B cell (primary cell): ENCODE data around the gene HMOX2. TPM values are rescaled to one million over a fixed set of nuclear protein-coding genes. Genes with fewer than 3 reads are reported as not detected.
A peak's percentile ranks its signal among the peaks of the same experiment; 100 is the strongest.

Experiments used
- ATAC-seq: fragments of 200-7000 bp; cut with Tn5 transposase; one replicate; pipeline ENCODE4 v1.10.0; 2021; ENCODE audit warnings: low read depth, mild to moderate bottlenecking, moderate number of reproducible peaks, moderate library complexity
- CTCF ChIA-PET: fragments of 350-600 bp; sonication (Branson Sonifier 250); formaldehyde crosslinking; loops from one replicate; lab custom pipeline; 2021; ENCODE audit warnings: antibody characterized with exemption, inconsistent platforms; lab: Charles Lee
- POLR2A ChIA-PET: fragments of 350-600 bp; sonication (Branson Sonifier 250); formaldehyde crosslinking; loops from one replicate; lab custom pipeline; 2021; ENCODE audit warnings: antibody characterized with exemption; lab: Charles Lee
- DNase-seq: peaks from one replicate; pipeline ENCODE4 v3.0.0; 2013
- H2AFZ ChIP-seq: 2 replicates; pipeline ENCODE4 v1.6.1; 2012; ENCODE audit warnings: mild to moderate bottlenecking, low read depth, low read length; ENCODE audit not compliant: insufficient read depth, poor library complexity, severe bottlenecking
- H3K27ac ChIP-seq, 2 donors: 1 replicate in 1 of 2; 2 replicates in 1 of 2; pipeline ENCODE4 v1.5.1; 2012 to 2013; ENCODE audit warnings: low read length in 2 of 2, mild to moderate bottlenecking in 2 of 2, moderate library complexity in 1 of 2
- H3K27me3 ChIP-seq, 4 experiments: fragments of 200-600 bp in 1 of 4; sonication (generic) in 1 of 4; replicated peaks in 1 of 4; 1 replicate in 2 of 4; 2 replicates in 2 of 4; pipeline versions ENCODE4 v1.6.1 to v1.7.0; 2013 to 2016; ENCODE audit warnings: low read length in 3 of 4, mild to moderate bottlenecking in 2 of 4, mixed read lengths in 1 of 4, moderate library complexity in 1 of 4; ENCODE audit not compliant: insufficient read depth in 4 of 4, control insufficient read depth in 3 of 4; ENCODE audit errors: control extremely low read depth in 1 of 4
- H3K36me3 ChIP-seq, 2 experiments: replicated peaks in 1 of 2; 1 replicate in 1 of 2; 2 replicates in 1 of 2; pipeline versions ENCODE4 v1.6.1 to v1.7.1; 2013; ENCODE audit warnings: low read length in 1 of 2; ENCODE audit not compliant: insufficient read depth in 2 of 2, control insufficient read depth in 1 of 2; ENCODE audit errors: control extremely low read depth in 1 of 2, extremely low read depth in 1 of 2
- H3K4me1 ChIP-seq, 2 donors: fragments of 200-600 bp in 1 of 2; sonication (generic) in 1 of 2; 1 replicate in 1 of 2; 2 replicates in 1 of 2; pipeline versions ENCODE4 v1.5.1 to v1.6.1; 2013 to 2017; ENCODE audit warnings: low read length in 2 of 2; ENCODE audit not compliant: control insufficient read depth in 2 of 2, insufficient read depth in 2 of 2
- H3K4me2 ChIP-seq: replicated peaks from 2 replicates; pipeline ENCODE3; 2012; ENCODE audit warnings: mild to moderate bottlenecking, low read depth, low read length; ENCODE audit not compliant: poor library complexity, severe bottlenecking
- H3K4me3 ChIP-seq, 5 experiments: fragments of 200-600 bp in 1 of 5; sonication (generic) in 1 of 5; 1 replicate in 3 of 5; 2 replicates in 2 of 5; pipeline versions ENCODE4 v1.5.1 to v1.7.0; 2011 to 2016; ENCODE audit warnings: low read length in 4 of 5, mild to moderate bottlenecking in 4 of 5, low read depth in 2 of 5, control low read depth in 1 of 5, moderate library complexity in 1 of 5; ENCODE audit not compliant: insufficient read depth in 1 of 5; ENCODE audit errors: control extremely low read depth in 1 of 5, extremely low read depth in 1 of 5
- H3K79me2 ChIP-seq: fragments of 200-600 bp; sonication (generic); one replicate; pipeline ENCODE4 v1.6.0; 2016; ENCODE audit warnings: low read length; ENCODE audit not compliant: control insufficient read depth, insufficient read depth
- H3K9ac ChIP-seq: fragments of 200-600 bp; sonication (generic); 2 replicates; pipeline ENCODE4 v1.6.1; 2017; ENCODE audit warnings: mild to moderate bottlenecking, low read length, moderate library complexity
- H3K9me3 ChIP-seq, 3 donors: one replicate each; pipeline versions ENCODE4 v1.6.1 to v1.7.1; 2013; ENCODE audit warnings: low read length in 2 of 3; ENCODE audit not compliant: control insufficient read depth in 2 of 3, insufficient read depth in 1 of 3; ENCODE audit errors: control extremely low read depth in 1 of 3
- H4K20me1 ChIP-seq: 2 replicates; pipeline ENCODE4 v1.6.0; 2012; ENCODE audit warnings: mild to moderate bottlenecking, low read length; ENCODE audit not compliant: insufficient read depth, control insufficient read depth, poor library complexity, severe bottlenecking
- H3K27ac Mint-ChIP-seq: one replicate; pipeline ENCODE4 v1.8.0; 2021; ENCODE audit warnings: mixed read lengths
- H3K27me3 Mint-ChIP-seq: one replicate; pipeline ENCODE4 v1.8.0; 2021; ENCODE audit warnings: mixed read lengths
- H3K4me1 Mint-ChIP-seq: one replicate; pipeline ENCODE4 v1.8.0; 2021; ENCODE audit warnings: mixed read lengths
- H3K4me3 Mint-ChIP-seq: one replicate; pipeline ENCODE4 v1.8.0; 2021; ENCODE audit warnings: mixed read lengths
- H3K9me3 Mint-ChIP-seq: one replicate; pipeline ENCODE4 v1.8.0; 2022; ENCODE audit warnings: mixed read lengths; ENCODE audit not compliant: insufficient read depth
- EZH2 ChIP-seq: IDR thresholded peaks from 2 replicates; pipeline ENCODE4 v1.6.1; 2012; ENCODE audit warnings: borderline replicate concordance, low read depth, mild to moderate bottlenecking, moderate library complexity, low read length; ENCODE audit not compliant: insufficient read depth, poor library complexity, severe bottlenecking
- WGBS: methylation state at CpG from one replicate; pipeline ENCODE4 v1.1.5; 2013; ENCODE audit warnings: missing lambda C conversion rate; ENCODE audit not compliant: insufficient coverage; 5-methylcytosine and 5-hydroxymethylcytosine counted together
- intact Hi-C: fragments of 100-400 bp; cut with micrococcal nuclease; formaldehyde crosslinking; loops from one replicate; pipeline ENCODE4 v1.10.0; 2022
- polyA minus RNA-seq: library from RNA; depleted of rRNA, polyadenylated mRNA; stranded (reverse); fragments of >200 nt; gene quantifications from 2 replicates; pipeline ENCODE4 v1.2.3, GENCODE V29; 2012
- polyA plus RNA-seq: library from polyadenylated mRNA; depleted of rRNA; stranded (reverse); fragments of >200 nt; gene quantifications from 2 replicates; pipeline ENCODE4 v1.2.3, GENCODE V29; 2012
- total RNA-seq, 2 donors: library from RNA; stranded (reverse); fragments of 120-200 nt in 1 of 2; gene quantifications; 1 replicate in 1 of 2; 2 replicates in 1 of 2; pipeline versions ENCODE4 v1.2.3 to v1.2.4, GENCODE V29; 2013 to 2022
- TF ChIP-seq, protein P1 (sequence below): fragments of 200-600 bp; IDR thresholded peaks from one replicate; pipeline ENCODE4 v1.8.0; 2022; ENCODE audit warnings: antibody characterized with exemption, mild to moderate bottlenecking

HMOX2 gene, protein sequence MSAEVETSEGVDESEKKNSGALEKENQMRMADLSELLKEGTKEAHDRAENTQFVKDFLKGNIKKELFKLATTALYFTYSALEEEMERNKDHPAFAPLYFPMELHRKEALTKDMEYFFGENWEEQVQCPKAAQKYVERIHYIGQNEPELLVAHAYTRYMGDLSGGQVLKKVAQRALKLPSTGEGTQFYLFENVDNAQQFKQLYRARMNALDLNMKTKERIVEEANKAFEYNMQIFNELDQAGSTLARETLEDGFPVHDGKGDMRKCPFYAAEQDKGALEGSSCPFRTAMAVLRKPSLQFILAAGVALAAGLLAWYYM
- 36.5 TPM in 2 replicates for total RNA-seq
- total RNA-seq (2013): 47.1 TPM
- 21.8 and 39.0 TPM in 2 replicates for polyA plus RNA-seq
- 41.4 and 49.9 TPM in 2 replicates for polyA minus RNA-seq

DNA sequence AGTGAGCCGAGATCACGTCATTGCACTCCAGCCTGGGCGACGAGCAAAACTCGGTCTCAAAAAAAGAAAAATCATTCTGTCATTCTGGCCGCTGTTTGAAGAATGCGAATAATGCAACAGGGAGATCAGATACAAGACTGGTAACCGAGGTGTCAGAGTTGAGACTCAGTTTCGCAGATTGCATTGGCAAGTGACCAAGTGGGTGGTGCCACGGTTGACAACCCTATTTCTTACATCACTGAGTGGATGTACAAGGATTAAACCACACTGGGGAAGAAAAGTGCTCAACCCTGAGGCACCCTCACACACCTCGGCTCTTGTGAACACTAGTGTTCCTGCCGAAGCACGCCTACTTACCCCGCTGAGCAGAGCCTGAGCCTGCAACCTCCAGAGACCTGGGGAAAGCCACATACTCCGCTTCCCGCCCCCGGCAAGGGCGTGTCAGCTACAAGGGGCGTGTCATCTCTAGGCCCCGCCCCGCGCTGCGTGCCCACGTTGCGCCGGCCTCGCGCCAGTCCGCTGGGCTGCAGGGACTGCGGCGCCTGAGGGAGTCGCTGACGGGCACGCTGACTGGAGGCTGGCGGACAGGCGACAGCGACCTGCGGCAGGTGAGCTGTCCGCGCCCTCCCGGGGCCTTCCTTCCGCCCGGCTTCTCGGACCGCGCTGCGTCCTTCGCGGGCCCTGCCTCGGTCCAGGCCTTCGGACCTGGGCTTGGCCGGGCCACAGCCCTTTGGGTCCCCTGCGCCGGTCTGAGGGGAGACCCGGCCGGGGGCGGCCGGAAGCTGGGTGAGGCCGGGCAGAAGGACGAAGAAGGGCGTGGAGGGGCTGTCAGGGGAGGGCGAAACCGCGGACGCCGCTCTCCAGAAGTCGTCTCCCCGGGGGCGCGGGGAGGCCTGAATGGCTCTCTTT lies at the start of gene HMOX2:
TSS of gene HMOX2 (plus strand) at position 519 of the 909 bp plus-strand sequence. CDS start 29,127 bp downstream, outside the sequence.
- peak within 1 kb of the TSS; percentile 92 for H3K27ac Mint-ChIP-seq
- H3K27me3 Mint-ChIP-seq: no peaks in the 10 kb centered on the region
- H4K20me1 ChIP-seq: peaks cover 11% of the 10 kb centered on the region
- TF ChIP-seq, protein P1, sequence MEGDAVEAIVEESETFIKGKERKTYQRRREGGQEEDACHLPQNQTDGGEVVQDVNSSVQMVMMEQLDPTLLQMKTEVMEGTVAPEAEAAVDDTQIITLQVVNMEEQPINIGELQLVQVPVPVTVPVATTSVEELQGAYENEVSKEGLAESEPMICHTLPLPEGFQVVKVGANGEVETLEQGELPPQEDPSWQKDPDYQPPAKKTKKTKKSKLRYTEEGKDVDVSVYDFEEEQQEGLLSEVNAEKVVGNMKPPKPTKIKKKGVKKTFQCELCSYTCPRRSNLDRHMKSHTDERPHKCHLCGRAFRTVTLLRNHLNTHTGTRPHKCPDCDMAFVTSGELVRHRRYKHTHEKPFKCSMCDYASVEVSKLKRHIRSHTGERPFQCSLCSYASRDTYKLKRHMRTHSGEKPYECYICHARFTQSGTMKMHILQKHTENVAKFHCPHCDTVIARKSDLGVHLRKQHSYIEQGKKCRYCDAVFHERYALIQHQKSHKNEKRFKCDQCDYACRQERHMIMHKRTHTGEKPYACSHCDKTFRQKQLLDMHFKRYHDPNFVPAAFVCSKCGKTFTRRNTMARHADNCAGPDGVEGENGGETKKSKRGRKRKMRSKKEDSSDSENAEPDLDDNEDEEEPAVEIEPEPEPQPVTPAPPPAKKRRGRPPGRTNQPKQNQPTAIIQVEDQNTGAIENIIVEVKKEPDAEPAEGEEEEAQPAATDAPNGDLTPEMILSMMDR: peak; percentile 56
- TF ChIP-seq EZH2: no peak
- peak within 1 kb of the TSS; percentile 97 for H3K4me2 ChIP-seq
- CTCF ChIA-PET: interaction anchor here (0.5 to 5.5 kb wide), 18 partner anchors 10 to 1593 kb away, joined by 3 to 70 read pairs (median 4); partner anchors contain the start of gene FLYWCH2
- peak within 1 kb of the TSS; percentile 84 for H3K4me3 Mint-ChIP-seq
- ATAC-seq (peak; percentile 93), DNase-seq (peak; percentile 96)
- peak within 1 kb of the TSS; percentile 57 to 96 (median 86) for H3K4me3 ChIP-seq
- H3K36me3 ChIP-seq: no peaks in the 10 kb centered on the region
- H3K79me2 ChIP-seq: peaks cover 53% of the 10 kb centered on the region
- H2AFZ ChIP-seq: peak within 1 kb of the TSS; percentile 87
- peak within 1 kb of the TSS; percentile 84 for H3K9ac ChIP-seq
- no peaks in the 10 kb centered on the region for H3K27me3 ChIP-seq
- peak within 1 kb of the TSS; percentile 28 to 78 for H3K27ac ChIP-seq
- no peaks in the 10 kb centered on the region for H3K9me3 Mint-ChIP-seq
- WGBS: 10% methylated on average over 70 of the region's 70 CpGs
- H3K4me1 ChIP-seq: peaks cover 19 to 37% of the 10 kb centered on the region in 2 donors
- peaks cover 0 to 4% (median 0%) of the 10 kb centered on the region in 3 donors for H3K9me3 ChIP-seq
- intact Hi-C loops: loop anchor here (1.0 to 5.0 kb wide), 9 partner anchors 29 to 217 kb away; partner anchors contain the start of genes CDIP1, DNAJA3, NUDT16L1 and PAM16
- POLR2A ChIA-PET: interaction anchor here (0.5 to 1.8 kb wide), 11 partner anchors 12 to 605 kb away, joined by 3 to 19 read pairs (median 5); partner anchors contain the start of genes CORO7 and DNAJA3
- peaks cover 34% of the 10 kb centered on the region for H3K4me1 Mint-ChIP-seq
